ENCODE data around the gene TBC1D1. TPM values are rescaled to one million over a fixed set of nuclear protein-coding genes. Genes with fewer than 3 reads are reported as not detected.

Gene TBC1D1
- polyA plus RNA-seq, 1 donor from 2014 or later, result 23.2 TPM

DNA sequence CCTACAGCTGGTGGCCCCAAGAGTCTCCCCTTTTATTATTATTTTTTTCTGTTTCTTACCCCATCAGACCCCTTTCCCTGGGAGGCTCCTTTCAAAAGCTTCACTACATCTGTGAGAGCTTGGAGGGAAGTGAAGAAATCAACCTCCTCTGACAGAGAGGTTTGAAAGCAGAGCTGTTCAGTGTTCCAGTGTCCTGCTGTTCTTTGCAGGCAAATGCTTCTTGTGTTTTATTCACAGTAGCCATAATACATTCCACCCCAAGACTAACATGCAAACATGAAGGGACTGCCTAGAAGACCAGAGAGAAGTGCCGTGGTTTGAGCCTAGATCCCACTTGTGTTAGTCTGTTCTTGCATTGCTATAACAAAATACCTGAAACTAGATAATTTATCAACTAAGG is 261.4 kb downstream of the TBC1D1 start:
- Histone ChIP-seq H2AFZ (ENCODE audit: low read depth, low read length) (no peak overlapping the region), H3K36me3 (ENCODE audit: insufficient read depth, low read length) (no peaks in the 10 kb centered on the region), H3K4me2 (ENCODE audit: low read length) (no peak overlapping the region), H3K9me3 (ENCODE audit: low read length) (no peaks in the 10 kb centered on the region), H3K9ac (ENCODE audit: low read length) (no peak overlapping the region), H3K27ac (ENCODE audit: low read length) (no peak overlapping the region), H3K27me3 (ENCODE audit: insufficient read depth, low read depth, low read length) (no peaks in the 10 kb centered on the region), H4K20me1 (ENCODE audit: insufficient read depth) (no peaks in the 10 kb centered on the region), H3K9me2 (ENCODE audit: insufficient read depth, low read length) (no peaks in the 10 kb centered on the region), H3K4me3 (ENCODE audit: low read length) (no peak overlapping the region), H3K79me2 (replicated peaks; ENCODE audit: insufficient read depth, low read length) (no peaks in the 10 kb centered on the region), H3F3A (ENCODE audit: insufficient read depth, low read length, poor library complexity, severe bottlenecking) (no peaks in the 10 kb centered on the region)
- TF ChIP-seq MXI1 (conservative IDR thresholded peaks at IDR 0.05; ENCODE audit: poor library complexity, severe bottlenecking) (no peak), EZH2 (IDR thresholded peaks at IDR 0.05; ENCODE audit: borderline replicate concordance, insufficient read depth, low read length, poor library complexity, severe bottlenecking) (no peak), POLR2AphosphoS5 (IDR thresholded peaks at IDR 0.05) (no peak)

DNA sequence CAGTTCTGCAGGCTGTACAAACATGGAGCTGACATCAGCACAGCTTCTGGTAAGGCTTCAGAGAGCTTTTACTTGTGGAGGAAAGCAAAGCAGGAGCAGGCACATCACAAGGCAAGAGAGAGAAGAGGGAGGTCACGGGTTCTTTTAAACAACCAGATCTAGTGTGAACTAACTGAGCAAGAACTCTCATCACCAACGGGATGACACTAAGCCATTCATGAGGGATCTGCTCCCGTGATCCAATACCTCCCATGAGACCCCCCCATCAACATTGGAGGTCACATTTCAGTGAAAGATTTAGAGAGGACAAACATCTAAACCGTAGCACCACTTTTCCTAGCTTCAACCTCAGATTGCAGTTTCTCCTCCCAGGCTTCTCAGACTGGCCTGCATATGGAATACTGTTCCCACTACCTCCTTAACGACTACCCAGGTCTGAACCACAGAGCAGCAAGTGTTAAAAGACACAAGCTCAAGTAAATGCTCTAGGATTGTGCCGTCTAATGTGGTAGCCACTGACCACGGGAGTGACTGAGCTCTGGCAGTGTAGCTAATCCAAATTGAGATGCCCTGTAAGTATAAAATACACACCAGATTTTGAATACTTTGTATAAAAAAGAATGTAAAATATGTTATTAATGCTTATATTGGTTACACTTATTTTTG is 262.0 kb downstream of the TBC1D1 start:
- H2AFZ ChIP-seq (ENCODE audit: low read depth, low read length), result no peak overlapping the region
- H3K9me2 ChIP-seq (ENCODE audit: insufficient read depth, low read length), result no peaks in the 10 kb centered on the region
- no peaks in the 10 kb centered on the region for H3F3A ChIP-seq (ENCODE audit: insufficient read depth, low read length, poor library complexity, severe bottlenecking)
- no peaks in the 10 kb centered on the region for H3K79me2 ChIP-seq (replicated peaks; ENCODE audit: insufficient read depth, low read length)
- H3K27me3 ChIP-seq (ENCODE audit: insufficient read depth, low read depth, low read length), result no peaks in the 10 kb centered on the region
- no peak overlapping the region for H3K9ac ChIP-seq (ENCODE audit: low read length)
- H4K20me1 ChIP-seq (ENCODE audit: insufficient read depth), result no peaks in the 10 kb centered on the region
- TF ChIP-seq POLR2AphosphoS5 (IDR thresholded peaks at IDR 0.05), result no peak
- no peak for TF ChIP-seq TAF1 (IDR thresholded peaks at IDR 0.05; ENCODE audit: low read depth)
- no peak for TF ChIP-seq CTCF (IDR thresholded peaks at IDR 0.05; ENCODE audit: poor library complexity, severe bottlenecking)
- no peak for TF ChIP-seq SMC3 (conservative IDR thresholded peaks at IDR 0.05; ENCODE audit: poor library complexity)
- no peak for TF ChIP-seq REST (IDR thresholded peaks at IDR 0.05; ENCODE audit: borderline replicate concordance)
- no peak for TF ChIP-seq RAD21 (conservative IDR thresholded peaks at IDR 0.05)
- no peak for TF ChIP-seq EP300 (conservative IDR thresholded peaks at IDR 0.05; ENCODE audit: poor library complexity, severe bottlenecking)
- no peak for TF ChIP-seq EZH2 (IDR thresholded peaks at IDR 0.05; ENCODE audit: borderline replicate concordance, insufficient read depth, low read length, poor library complexity, severe bottlenecking)
- no peak for TF ChIP-seq MXI1 (conservative IDR thresholded peaks at IDR 0.05; ENCODE audit: poor library complexity, severe bottlenecking)
- no peaks in the 10 kb centered on the region for H3K36me3 ChIP-seq (ENCODE audit: insufficient read depth, low read length)
- H3K4me2 ChIP-seq (ENCODE audit: low read length), result no peak overlapping the region
- no peak overlapping the region for H3K4me3 ChIP-seq (ENCODE audit: low read length)
- no peak overlapping the region for H3K27ac ChIP-seq (ENCODE audit: low read length)
- H3K9me3 ChIP-seq (ENCODE audit: low read length), result no peaks in the 10 kb centered on the region

All from neural cell (in vitro differentiated cells).